ENCODE measurements around the gene CSH1.

DNA sequence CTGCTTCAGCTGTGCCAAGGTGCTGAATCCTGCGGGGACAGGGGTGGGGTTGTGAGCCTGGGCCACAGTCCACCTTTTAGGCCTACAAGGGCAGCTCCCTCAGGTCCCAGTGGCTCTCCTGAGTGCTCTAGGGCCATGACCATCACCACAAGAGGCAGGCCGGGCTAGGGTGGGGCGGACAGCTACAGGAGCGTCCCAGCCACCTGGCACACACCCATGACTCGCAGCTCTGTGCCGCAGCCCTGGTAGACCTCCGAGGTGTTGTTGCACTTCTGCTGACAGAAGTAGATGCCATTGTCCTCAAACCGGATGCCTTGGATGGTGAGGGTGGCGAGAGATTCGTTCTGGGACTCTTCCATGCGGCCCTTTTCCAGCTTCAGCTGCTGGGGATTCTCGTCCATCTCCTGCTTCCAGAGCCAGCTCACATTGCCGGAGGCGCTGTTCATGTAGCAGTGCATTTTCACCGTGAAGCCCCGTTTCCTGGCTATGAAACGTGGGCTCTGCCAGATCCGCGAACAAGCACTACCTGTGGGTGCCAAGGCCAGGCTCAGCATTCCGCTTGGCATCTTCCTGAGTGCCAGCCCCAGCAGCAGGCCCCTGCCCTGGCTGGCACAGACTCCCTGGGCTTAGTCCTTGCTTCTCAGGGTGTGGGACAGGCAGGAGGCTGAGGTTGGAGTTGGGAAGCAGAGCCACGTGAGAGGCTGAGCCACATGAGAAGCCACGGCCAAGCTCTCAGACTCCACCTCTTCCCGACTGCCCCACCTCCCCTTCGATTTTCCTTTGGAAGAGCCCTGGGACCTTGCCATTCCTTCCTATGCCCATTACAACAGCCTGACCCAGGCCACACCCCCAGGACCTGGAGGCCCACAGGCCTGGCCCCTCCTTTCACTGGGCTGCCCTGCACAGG, 33.7 kb upstream of the CSH1 start:
- TF ChIP-seq, protein P1, sequence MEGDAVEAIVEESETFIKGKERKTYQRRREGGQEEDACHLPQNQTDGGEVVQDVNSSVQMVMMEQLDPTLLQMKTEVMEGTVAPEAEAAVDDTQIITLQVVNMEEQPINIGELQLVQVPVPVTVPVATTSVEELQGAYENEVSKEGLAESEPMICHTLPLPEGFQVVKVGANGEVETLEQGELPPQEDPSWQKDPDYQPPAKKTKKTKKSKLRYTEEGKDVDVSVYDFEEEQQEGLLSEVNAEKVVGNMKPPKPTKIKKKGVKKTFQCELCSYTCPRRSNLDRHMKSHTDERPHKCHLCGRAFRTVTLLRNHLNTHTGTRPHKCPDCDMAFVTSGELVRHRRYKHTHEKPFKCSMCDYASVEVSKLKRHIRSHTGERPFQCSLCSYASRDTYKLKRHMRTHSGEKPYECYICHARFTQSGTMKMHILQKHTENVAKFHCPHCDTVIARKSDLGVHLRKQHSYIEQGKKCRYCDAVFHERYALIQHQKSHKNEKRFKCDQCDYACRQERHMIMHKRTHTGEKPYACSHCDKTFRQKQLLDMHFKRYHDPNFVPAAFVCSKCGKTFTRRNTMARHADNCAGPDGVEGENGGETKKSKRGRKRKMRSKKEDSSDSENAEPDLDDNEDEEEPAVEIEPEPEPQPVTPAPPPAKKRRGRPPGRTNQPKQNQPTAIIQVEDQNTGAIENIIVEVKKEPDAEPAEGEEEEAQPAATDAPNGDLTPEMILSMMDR (IDR thresholded peaks at IDR 0.05; ENCODE audit: low read depth, low read length, poor library complexity, severe bottlenecking) = no peak
- TF ChIP-seq EZH2phosphoT487 (IDR thresholded peaks at IDR 0.05; ENCODE audit: borderline replicate concordance, low read length) = no peak

Measured in DOHH2 (cell line).